Adrenal gland (tissue), 5 donors: ENCODE data around the gene SHD.

Experiments used
- CTCF ChIP-seq, 6 experiments: fragments of 450-650 bp in 4 of 6; fragments of 200-600 bp in 2 of 6; sonication (generic) in 1 of 6; IDR thresholded peaks; 1 replicate in 5 of 6; 2 replicates in 1 of 6; pipeline versions ENCODE4 v1.5.1 to v1.8.0; 2016 to 2021; ENCODE audit warnings: antibody characterized with exemption in 6 of 6, mild to moderate bottlenecking in 2 of 6, moderate library complexity in 1 of 6
- POLR2A ChIP-seq, 2 donors: fragments of 450-650 bp; IDR thresholded peaks; one replicate each; pipeline ENCODE4 v1.6.1; 2017; ENCODE audit warnings: antibody characterized with exemption in 2 of 2, mild to moderate bottlenecking in 2 of 2, moderate library complexity in 1 of 2
- donor health status: DM: no; HTN: no; CAD: no.

- TF ChIP-seq CTCF (IDR thresholded peaks at IDR 0.05) (no peak), POLR2A (IDR thresholded peaks at IDR 0.05) (no peak)
Measured at GRCh38 chr19:4260613-4261191, 18.4 kb upstream of the SHD start.
